HepG2 (cell line): ENCODE measurements around the gene DENND2A. TPM values are rescaled to one million over a fixed set of nuclear protein-coding genes. Genes with fewer than 3 reads are reported as not detected.

Experiments used
- BATF2 ChIP-seq: sonication (generic); formaldehyde crosslinking; IDR thresholded peaks from 2 replicates; pipeline ENCODE4 v1.8.0; 2022; ENCODE audit warnings: mild to moderate bottlenecking, missing genetic modification reagents, moderate library complexity
- CBX1 ChIP-seq: IDR thresholded peaks from one replicate; pipeline ENCODE4 v1.6.1; 2016; ENCODE audit warnings: antibody characterized with exemption, low read depth
- NR2F1 ChIP-seq, 2 experiments: fragments of 450-650 bp in 1 of 2; formaldehyde crosslinking in 1 of 2; IDR thresholded peaks; 2 replicates each; pipeline versions ENCODE4 v1.5.0 to v1.6.1; 2016 to 2020; ENCODE audit warnings: mild to moderate bottlenecking in 1 of 2, missing compliant biosample characterization in 1 of 2, missing genetic modification reagents in 1 of 2, moderate library complexity in 1 of 2
- RERE ChIP-seq: IDR thresholded peaks from 2 replicates; pipeline ENCODE4 v1.6.1; 2016; ENCODE audit warnings: low read depth, missing genetic modification reagents, missing compliant biosample characterization
- ZBTB38 ChIP-seq: sonication (generic); formaldehyde crosslinking; IDR thresholded peaks from 2 replicates; pipeline ENCODE4 v1.5.1; 2020; ENCODE audit warnings: mild to moderate bottlenecking, missing genetic modification reagents
- ZMYM4 ChIP-seq: sonication (generic); formaldehyde crosslinking; IDR thresholded peaks from 2 replicates; pipeline ENCODE4 v1.8.1; 2023; ENCODE audit warnings: mild to moderate bottlenecking, missing genetic modification reagents
- ZNF10 ChIP-seq: sonication (generic); formaldehyde crosslinking; IDR thresholded peaks from 2 replicates; pipeline ENCODE4 v1.4.0; 2020; ENCODE audit warnings: mild to moderate bottlenecking, low read depth, missing genetic modification reagents, borderline replicate concordance
- ZNF552 ChIP-seq: sonication (generic); formaldehyde crosslinking; IDR thresholded peaks from 2 replicates; pipeline ENCODE4 v1.9.0; 2022; ENCODE audit warnings: missing genetic modification reagents, mild to moderate bottlenecking, borderline replicate concordance
- ZSCAN29 ChIP-seq: sonication (generic); formaldehyde crosslinking; conservative IDR thresholded peaks from 2 replicates; pipeline ENCODE4 v1.4.0; 2020; ENCODE audit warnings: mild to moderate bottlenecking, missing genetic modification reagents
- polyA plus RNA-seq, 8 experiments: library from polyadenylated mRNA; depleted of rRNA in 3 of 8; stranded (reverse) in 7 of 8; unstranded in 1 of 8; fragments of >200 nt; fragmentation: Illumina TruSeq in 4 of 8; extraction: Trizol in 4 of 8; gene quantifications; 2 replicates each; pipeline versions ENCODE4 v1.2.1 to v1.2.3, GENCODE V29; 2011 to 2016; ENCODE audit warnings: low read depth in 4 of 8, missing spikeins in 1 of 8, mixed read lengths in 1 of 8; ENCODE audit not compliant: insufficient read depth in 1 of 8
- total RNA-seq, 5 experiments: library from RNA; depleted of rRNA; stranded (reverse); fragments of >200 nt; fragmentation: Illumina TruSeq; extraction: Trizol; gene quantifications; 2 replicates each; pipeline ENCODE4 v1.2.3, GENCODE V29; 2016; ENCODE audit warnings: low read depth in 1 of 5
- TF ChIP-seq, protein P1 (sequence below): sonication (generic); formaldehyde crosslinking; IDR thresholded peaks from 2 replicates; pipeline ENCODE4 v1.4.0; 2020; ENCODE audit warnings: mild to moderate bottlenecking, missing genetic modification reagents

Gene DENND2A
- total and polyA plus RNA-seq, 2 of the 13 experiments (the other 11 are each of a cell fraction or from before 2014, with no cell fraction given): not detected

- TF ChIP-seq, protein P1, sequence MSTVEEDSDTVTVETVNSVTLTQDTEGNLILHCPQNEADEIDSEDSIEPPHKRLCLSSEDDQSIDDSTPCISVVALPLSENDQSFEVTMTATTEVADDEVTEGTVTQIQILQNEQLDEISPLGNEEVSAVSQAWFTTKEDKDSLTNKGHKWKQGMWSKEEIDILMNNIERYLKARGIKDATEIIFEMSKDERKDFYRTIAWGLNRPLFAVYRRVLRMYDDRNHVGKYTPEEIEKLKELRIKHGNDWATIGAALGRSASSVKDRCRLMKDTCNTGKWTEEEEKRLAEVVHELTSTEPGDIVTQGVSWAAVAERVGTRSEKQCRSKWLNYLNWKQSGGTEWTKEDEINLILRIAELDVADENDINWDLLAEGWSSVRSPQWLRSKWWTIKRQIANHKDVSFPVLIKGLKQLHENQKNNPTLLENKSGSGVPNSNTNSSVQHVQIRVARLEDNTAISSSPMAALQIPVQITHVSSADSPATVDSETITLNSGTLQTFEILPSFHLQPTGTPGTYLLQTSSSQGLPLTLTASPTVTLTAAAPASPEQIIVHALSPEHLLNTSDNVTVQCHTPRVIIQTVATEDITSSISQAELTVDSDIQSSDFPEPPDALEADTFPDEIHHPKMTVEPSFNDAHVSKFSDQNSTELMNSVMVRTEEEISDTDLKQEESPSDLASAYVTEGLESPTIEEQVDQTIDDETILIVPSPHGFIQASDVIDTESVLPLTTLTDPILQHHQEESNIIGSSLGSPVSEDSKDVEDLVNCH (CRISPR knock-in tag): no peak
- TF ChIP-seq CBX1: no peak
- no peak for TF ChIP-seq ZNF10
- no peak for TF ChIP-seq NR2F1 (CRISPR knock-in tag; IDR thresholded peaks at IDR 0.05)
- no peak for TF ChIP-seq RERE (CRISPR knock-in tag)
- no peak for TF ChIP-seq ZSCAN29 (CRISPR knock-in tag)
- TF ChIP-seq ZBTB38 (CRISPR knock-in tag): no peak
- TF ChIP-seq ZNF552 (CRISPR knock-in tag): no peak
- TF ChIP-seq ZMYM4 (CRISPR knock-in tag): no peak
- no peak for TF ChIP-seq BATF2 (CRISPR knock-in tag)
Observed at GRCh38 chr7:140584195-140584851, 56.3 kb downstream of the DENND2A start (continued).
